ENCODE measurements around the gene KIF26A. TPM values are rescaled to one million over a fixed set of nuclear protein-coding genes. Genes with fewer than 3 reads are reported as not detected.
"Not testable (repeated sequence)": the region's sequence is repeated elsewhere in the genome, so short reads cannot be mapped to it uniquely, and the experiment has no call there.

Gene KIF26A
- total RNA-seq, 1 donor from 2014 or later, result 5.9 TPM

DNA sequence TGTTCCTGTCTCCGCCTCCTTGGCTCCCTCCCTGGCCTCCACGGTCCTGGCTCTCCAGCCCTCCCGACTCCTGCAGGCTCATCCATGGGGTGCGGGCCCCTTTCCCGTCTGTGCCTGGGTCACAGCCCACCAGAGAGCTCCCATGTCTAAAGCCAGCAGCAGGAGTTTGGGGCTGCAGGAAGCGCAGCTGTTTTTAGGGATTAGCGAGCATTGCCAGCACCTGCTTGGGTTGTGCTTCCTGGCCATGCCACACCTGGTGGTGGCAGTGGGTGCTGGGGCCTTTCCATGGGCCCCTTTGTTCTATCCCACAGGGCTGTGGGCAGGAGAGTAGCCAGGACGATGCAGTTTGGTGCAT, 64.7 kb downstream of the KIF26A start:
- ATAC-seq, result no peak
- TF ChIP-seq, protein P1, sequence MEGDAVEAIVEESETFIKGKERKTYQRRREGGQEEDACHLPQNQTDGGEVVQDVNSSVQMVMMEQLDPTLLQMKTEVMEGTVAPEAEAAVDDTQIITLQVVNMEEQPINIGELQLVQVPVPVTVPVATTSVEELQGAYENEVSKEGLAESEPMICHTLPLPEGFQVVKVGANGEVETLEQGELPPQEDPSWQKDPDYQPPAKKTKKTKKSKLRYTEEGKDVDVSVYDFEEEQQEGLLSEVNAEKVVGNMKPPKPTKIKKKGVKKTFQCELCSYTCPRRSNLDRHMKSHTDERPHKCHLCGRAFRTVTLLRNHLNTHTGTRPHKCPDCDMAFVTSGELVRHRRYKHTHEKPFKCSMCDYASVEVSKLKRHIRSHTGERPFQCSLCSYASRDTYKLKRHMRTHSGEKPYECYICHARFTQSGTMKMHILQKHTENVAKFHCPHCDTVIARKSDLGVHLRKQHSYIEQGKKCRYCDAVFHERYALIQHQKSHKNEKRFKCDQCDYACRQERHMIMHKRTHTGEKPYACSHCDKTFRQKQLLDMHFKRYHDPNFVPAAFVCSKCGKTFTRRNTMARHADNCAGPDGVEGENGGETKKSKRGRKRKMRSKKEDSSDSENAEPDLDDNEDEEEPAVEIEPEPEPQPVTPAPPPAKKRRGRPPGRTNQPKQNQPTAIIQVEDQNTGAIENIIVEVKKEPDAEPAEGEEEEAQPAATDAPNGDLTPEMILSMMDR (IDR thresholded peaks at IDR 0.05), result no peak
- Histone ChIP-seq H3K27ac (no peak overlapping the region), H3K9me3 (no peaks in the 10 kb centered on the region), H3K4me3 (no peak overlapping the region), H3K27me3 (no peaks in the 10 kb centered on the region), H3K4me1 (no peaks in the 10 kb centered on the region), H3K36me3 (no peaks in the 10 kb centered on the region)
- no peak for DNase-seq
- intact Hi-C loops (cut with DNase I), result no loop called here

DNA sequence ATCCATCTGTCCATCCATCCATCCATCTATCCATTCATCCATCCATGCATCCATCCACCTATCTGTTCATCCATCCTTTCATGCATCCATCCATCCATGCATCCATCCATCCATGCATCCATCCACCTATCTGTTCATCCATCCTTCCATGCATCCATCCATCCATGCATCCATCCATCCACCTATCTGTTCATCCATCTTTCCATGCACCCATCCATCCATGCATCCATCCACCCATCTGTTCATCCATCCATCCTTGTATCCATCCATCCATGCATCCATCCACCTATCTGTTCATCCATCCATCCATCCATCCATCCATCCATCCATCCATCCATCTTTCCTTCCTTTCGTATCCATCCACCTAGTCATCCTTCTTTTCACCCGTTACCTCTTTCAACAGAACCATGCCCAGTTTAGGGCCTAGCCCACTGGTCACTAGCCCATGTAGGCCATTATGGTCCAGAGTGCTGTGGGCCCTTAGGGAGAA, 66.3 kb downstream of the KIF26A start:
- Histone ChIP-seq H3K36me3 (no peaks in the 10 kb centered on the region), H3K27me3 (no peaks in the 10 kb centered on the region), H3K9me3 (no peaks in the 10 kb centered on the region), H3K27ac (no peak overlapping the region), H3K4me3 (no peak overlapping the region), H3K4me1 (no peaks in the 10 kb centered on the region)
- TF ChIP-seq, protein P1 (IDR thresholded peaks at IDR 0.05), result no peak
- no peak for DNase-seq
- intact Hi-C loops (cut with DNase I), result no loop called here
- ATAC-seq, result no peak

DNA sequence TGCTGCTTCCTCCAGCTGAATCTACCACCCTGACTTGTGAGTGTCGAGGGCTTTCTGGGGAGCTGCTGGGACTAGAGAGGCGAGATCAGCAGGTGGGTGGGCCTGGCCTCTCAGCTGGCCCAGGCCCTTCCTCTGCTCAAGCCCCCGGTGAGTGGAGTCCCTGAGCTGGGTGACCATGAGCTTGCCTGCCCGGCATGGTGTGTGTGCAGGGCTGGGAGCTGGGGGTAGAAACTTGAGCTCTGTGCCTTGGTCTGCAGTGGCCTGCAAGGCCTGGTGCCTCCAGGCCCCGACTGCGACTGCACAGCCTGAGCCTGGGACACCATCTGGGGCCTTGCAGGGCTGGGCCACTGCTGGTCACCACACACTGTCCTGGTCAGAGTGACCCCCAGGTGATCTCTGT, 67.4 kb downstream of the KIF26A start:
- Histone ChIP-seq H3K27ac (no peak overlapping the region), H3K4me1 (no peaks in the 10 kb centered on the region), H3K36me3 (no peaks in the 10 kb centered on the region), H3K9me3 (no peaks in the 10 kb centered on the region), H3K27me3 (no peaks in the 10 kb centered on the region), H3K4me3 (no peak overlapping the region)
- TF ChIP-seq, protein P1 (IDR thresholded peaks at IDR 0.05), result no peak
- intact Hi-C loops (cut with DNase I), result no loop called here
- DNase-seq (no peak), ATAC-seq (no peak)

DNA sequence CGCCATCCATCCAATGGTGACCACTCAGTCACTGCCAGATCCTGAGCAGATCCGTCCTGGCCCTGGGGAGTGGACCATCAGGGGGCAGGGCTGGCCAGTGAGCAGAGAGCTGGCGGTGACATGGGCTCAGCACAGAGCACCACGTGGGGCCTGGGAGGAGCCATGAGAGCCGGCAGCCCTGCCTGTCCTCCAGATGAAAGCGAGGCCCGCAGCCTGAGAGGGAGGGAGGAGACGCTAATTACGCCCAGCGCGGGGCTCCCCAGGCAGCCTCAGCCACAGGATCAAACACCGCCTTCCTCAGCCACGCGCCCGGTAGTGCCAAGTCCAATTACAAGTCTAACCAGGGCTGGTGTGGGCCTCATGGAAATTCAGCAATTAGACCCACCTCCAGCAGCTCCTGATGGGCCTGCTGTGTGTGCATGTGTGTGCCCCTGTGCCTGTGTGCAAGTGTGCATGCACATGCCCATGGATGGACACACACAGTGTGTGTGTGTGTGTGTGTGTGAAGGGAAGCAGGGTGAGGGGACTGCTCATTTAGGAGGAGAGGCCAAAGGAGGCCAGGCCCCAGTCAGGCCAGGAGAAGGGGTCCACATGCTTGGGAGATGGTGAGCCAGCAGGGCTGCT, 68.0 kb downstream of the KIF26A start:
- H3K9me3 ChIP-seq, result no peaks in the 10 kb centered on the region
- no peak for DNase-seq
- H3K36me3 ChIP-seq, result no peaks in the 10 kb centered on the region
- no peaks in the 10 kb centered on the region for H3K27me3 ChIP-seq
- H3K4me1 ChIP-seq, result no peaks in the 10 kb centered on the region
- no peak overlapping the region for H3K27ac ChIP-seq
- ATAC-seq, result peak; percentile 37
- intact Hi-C loops (cut with DNase I), result no loop called here
- no peak overlapping the region for H3K4me3 ChIP-seq
- TF ChIP-seq, protein P1 (IDR thresholded peaks at IDR 0.05), result no peak

DNA sequence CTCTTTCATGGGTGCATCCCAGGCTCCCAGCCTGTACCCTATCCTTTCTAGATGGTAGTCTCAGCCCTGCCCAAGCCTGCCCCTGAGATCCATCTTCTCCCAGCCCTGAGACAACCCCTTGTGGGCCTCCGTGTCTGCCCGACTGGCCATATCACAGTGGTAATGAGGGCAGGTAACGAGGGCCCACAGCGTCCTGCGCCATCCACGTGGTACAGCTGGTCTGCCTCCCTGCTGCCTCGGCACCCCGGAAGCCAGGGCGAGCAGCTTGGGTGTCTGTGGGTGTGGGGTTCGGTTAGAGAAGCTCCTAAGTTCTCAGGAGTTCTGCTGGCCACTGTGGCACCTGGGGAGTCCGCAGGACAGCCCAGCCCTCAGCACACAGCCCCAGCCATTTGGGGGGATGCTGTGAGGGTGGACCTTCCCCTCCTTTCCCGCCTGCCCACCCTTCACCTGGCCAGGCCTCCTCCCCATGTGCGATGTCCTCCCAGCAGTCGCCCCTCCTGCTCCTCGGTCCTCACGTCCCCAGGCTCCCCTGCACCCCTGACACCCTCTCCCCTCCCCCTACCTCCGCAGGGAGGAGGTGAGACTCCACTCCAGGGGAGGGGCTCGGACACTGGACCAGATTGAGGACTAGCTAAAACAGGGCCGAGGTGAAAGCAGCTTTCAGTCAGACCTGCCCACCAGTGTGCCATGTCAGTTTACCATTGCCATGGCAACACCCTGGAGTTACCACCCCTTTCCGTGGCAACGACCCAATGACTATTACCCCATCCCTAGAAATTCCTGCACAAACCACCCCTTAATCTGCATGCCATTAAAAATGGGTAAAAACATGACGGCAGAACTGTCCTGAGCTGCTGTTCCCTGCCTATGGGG, 69.0 kb downstream of the KIF26A start:
- H3K36me3 ChIP-seq, result no peaks in the 10 kb centered on the region
- no peaks in the 10 kb centered on the region for H3K27me3 ChIP-seq
- no peak overlapping the region for H3K27ac ChIP-seq
- intact Hi-C loops (cut with DNase I), result no loop called here
- TF ChIP-seq, protein P1 (IDR thresholded peaks at IDR 0.05), result no peak
- H3K9me3 ChIP-seq, result no peaks in the 10 kb centered on the region
- no peak for ATAC-seq
- no peak for DNase-seq
- H3K4me3 ChIP-seq, result no peak overlapping the region
- no peaks in the 10 kb centered on the region for H3K4me1 ChIP-seq

DNA sequence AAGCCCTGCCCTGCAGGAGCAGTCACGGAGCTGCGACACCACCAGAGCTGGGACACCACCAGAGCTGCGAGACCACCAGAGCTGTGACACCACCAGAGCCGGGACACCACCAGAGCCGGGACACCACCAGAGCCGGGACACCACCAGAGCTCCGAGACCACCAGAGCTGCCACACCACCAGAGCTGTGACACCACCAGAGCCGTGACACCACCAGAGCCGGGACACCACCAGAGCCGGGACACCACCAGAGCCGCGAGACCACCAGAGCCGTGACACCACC, 69.6 kb downstream of the KIF26A start:
- DNase-seq; H3K9me3 ChIP-seq; intact Hi-C loops (cut with DNase I); ATAC-seq; H3K4me3 ChIP-seq; H3K36me3 ChIP-seq; H3K4me1 ChIP-seq; H3K27me3 ChIP-seq; H3K27ac ChIP-seq: not testable (repeated sequence)

DNA sequence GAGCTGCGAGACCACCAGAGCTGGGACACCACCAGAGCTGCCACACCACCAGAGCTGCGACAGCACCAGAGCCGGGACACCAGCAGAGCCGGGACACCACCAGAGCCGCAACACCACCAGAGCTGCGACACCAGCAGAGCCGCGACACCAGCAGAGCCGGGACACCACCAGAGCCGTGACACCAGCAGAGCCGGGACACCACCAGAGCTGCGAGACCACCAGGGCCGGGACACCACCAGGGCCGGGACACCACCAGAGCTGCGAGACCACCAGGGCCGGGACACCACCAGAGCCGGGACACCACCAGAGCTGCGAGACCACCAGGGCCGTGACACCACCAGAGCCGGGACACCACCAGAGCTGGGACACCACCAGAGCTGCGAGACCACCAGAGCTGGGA, 69.9 kb downstream of the KIF26A start:
- H3K4me1 ChIP-seq; intact Hi-C loops (cut with DNase I); DNase-seq; ATAC-seq; H3K36me3 ChIP-seq; H3K9me3 ChIP-seq; H3K4me3 ChIP-seq; H3K27ac ChIP-seq; H3K27me3 ChIP-seq: not testable (repeated sequence)

DNA sequence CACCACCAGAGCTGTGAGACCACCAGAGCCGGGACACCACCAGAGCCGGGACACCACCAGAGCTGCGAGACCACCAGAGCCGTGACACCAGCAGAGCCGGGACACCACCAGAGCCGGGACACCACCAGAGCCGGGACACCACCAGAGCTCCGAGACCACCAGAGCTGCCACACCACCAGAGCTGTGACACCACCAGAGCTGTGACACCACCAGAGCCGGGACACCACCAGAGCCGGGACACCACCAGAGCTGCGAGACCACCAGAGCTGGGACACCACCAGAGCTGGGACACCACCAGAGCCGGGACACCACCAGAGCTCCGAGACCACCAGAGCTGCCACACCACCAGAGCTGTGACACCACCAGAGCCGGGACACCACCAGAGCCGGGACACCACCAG, 70.7 kb downstream of the KIF26A start:
- intact Hi-C loops (cut with DNase I); H3K9me3 ChIP-seq; H3K36me3 ChIP-seq; H3K27me3 ChIP-seq; ATAC-seq; H3K27ac ChIP-seq; H3K4me1 ChIP-seq; DNase-seq; H3K4me3 ChIP-seq: not testable (repeated sequence)
